GM18861 (cell line): ENCODE measurements around the gene TMEM63C.
"Not testable (repeated sequence)": the region's sequence is repeated elsewhere in the genome, so short reads cannot be mapped to it uniquely, and the experiment has no call there.

Source experiments
- ATAC-seq: cut with Tn5 transposase; IDR thresholded peaks from one replicate; pipeline ENCODE4 v1.9.1; 2021; ENCODE audit not compliant: unreplicated experiment

Gene TMEM63C

DNA sequence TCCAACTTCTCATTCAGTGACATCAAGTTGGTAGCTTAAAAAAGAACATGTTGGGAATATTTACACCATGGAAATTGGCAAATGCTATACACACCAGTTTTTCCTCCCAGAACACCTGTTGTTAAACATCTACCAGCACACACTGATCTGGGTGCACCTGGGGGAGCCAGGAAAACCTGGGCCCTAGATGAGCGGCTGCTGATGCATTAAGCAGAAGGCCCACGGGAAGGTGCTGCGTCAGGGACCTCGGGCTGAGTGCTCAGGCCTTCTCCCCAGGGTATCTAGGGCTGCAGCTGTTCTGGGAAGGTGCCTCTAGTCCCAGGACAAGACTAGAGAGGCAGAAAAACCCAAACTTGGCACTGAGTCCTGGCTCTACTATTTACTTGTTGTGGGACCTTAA is 92.2 kb downstream of the TMEM63C start:
- no peak for ATAC-seq

DNA sequence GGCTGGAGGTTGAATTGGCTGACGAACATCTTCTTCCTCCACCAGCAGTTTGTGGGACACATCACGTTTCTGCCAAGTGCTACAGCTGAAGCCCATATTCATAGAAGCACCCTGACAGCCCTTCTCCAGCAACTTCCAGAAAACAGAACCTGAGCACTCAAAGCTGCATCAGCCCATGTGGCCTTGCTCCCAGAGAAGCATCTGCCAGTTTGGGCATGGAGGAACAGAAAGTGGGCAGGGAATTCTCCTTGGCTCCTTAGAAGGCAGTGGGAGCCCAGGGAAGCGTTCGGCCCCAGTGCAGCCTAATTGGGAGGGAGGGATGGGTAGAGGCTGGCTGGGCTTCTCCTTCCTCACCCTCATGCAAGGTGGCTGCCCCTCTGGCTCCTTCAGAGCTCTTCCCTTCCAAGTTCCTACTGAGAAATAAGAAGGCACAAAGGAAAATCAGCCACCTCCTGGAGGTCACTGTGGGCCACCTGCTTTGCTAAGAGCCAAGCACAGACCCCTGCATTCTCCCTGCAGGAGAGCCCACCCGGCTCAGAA is 93.5 kb downstream of the TMEM63C start:
- no peak for ATAC-seq

DNA sequence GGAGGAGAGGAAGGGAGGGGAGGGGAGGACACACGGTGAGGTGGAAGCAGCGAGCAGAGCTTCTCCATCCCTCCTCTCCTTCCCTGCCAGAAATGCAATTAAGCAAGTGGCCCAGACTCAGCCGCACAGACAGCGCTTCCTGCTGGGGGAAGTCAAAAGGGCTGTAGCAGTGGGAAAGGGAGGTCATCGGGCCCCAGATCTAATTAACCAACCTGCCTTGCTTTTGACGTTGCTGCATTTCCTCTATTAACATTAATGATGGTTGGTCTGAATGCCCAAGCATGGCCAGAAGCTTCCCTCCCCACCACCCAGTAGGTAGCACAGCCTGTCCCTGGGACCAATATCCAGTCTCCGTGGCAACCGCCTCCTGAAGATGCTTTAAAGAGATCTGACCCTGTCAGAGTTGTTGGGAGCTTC is 94.0 kb downstream of the TMEM63C start:
- ATAC-seq, result no peak

DNA sequence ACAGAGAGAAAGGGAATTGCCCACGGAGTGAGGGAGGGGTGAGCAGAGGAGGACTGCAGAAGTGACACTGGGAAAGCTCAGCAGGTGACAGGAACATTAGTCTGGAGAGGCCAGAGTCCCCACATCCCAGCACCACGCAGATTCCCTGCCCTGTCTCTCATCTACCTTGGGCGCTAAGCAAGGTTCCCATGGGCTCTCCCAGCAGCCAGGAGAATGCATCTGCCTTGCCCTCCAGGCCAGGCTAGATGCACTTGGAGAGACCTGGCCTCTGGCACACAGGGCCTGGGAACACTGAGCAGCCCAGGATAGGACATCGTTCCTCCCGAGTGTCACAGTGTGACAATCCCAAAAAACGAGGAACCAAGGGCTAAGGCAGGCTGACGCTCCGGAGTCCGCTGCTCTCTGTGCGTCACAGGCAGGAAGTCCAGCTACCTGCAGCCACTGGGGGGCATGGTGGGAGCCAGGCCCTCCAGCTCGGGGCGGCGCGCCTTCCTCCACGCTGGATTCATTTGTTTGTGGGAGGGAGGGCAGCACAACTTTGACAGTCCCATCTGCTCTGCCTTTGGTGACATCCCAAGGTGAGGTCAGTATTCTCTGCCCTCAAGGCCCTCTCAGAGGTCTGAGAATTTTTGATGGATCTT is 94.8 kb downstream of the TMEM63C start:
- ATAC-seq, result no peak

DNA sequence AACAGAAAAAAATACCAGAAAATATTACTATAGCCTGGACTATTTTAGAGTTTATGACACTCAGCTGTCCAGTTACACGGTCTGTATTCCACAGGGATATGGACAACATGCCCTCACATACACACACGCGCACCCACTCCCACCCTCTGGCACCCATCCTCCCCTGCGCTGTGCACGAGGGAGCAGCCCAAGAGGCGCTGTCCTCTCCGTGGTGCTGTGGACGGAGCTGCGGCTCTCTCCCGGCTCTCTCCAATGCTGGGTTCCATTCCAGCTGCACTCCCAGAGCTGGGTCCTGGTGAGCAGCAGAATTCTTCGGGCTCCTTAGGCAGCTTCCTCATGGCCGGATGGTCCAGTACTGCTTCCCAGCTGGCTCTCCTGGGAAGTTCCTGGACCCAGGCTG is 95.4 kb downstream of the TMEM63C start:
- ATAC-seq, result no peak

DNA sequence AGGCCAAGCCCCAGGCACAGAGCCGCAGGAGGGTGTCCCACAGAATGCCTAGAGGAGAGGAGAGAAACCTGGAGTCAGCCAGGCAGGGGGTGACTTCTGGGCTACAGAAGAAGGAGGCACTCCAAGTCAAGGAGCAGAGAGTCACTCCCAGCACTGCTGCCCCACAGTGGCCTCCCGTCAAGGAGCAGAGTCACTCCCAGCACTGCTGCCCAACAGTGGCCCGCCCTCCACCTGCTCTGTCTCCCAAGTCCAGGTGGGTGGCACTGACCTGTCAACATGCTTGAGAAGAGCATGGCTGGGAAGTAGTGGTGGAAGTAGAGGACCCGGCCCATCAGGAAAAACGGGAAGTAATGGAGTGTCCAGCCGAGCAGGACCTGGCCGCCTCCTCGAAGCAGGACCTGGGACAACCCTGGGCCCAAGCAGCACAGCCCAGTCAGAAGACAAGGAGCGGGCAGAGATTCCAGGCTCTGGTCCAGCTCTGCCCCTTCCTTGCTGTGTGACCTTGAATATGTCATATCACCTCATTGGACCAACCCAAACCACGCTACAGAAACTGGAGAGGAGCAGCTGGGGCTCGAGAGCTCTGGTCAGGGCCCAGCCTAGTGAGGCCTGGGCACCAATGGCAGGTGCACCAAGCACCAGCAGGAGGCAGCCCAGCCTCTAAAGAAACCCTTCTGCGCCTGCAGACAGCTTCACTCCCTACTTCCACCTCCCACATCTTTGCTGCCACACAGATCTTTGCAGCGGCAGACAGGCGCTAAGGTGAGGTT is 97.0 kb downstream of the TMEM63C start:
- no peak for ATAC-seq

DNA sequence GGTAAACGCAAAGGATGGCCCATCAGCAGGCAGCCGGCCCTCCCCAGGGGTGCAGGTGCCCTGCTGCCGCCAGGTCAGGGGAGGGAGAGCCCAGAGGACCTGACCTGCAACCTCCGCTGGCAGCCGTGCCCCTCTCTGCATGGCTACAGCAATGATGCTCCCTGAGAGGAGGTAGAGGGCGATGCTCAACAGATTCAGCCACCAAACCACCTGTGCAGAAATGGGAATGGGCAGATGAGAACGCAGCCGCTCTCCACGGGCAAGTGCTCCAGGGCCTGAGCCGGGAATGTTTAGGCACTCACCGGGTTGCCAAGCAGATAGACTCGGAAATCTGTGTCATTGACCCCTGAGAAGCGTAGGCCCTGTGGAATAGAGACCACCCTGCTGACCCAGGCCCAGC is 98.1 kb downstream of the TMEM63C start:
- no peak for ATAC-seq

DNA sequence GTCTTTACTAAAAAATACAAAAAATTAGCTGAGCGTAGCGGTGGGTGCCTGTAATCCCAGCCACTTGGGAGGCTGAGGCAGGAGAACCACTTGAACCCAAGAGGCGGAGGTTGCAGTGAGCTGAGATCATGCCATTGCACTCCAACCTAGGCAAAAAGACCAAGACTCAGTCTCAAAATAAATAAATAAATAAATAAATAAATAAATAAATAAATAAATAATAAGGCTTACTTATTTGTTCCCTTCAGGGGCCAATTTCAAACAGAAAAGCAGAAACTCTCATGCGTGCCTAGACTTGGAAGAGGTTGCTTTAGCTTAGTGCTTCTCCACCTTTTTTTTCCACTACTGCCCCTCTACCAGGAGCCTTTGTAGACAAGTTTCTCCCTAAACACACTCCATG is 99.3 kb downstream of the TMEM63C start:
- not testable (repeated sequence) for ATAC-seq

DNA sequence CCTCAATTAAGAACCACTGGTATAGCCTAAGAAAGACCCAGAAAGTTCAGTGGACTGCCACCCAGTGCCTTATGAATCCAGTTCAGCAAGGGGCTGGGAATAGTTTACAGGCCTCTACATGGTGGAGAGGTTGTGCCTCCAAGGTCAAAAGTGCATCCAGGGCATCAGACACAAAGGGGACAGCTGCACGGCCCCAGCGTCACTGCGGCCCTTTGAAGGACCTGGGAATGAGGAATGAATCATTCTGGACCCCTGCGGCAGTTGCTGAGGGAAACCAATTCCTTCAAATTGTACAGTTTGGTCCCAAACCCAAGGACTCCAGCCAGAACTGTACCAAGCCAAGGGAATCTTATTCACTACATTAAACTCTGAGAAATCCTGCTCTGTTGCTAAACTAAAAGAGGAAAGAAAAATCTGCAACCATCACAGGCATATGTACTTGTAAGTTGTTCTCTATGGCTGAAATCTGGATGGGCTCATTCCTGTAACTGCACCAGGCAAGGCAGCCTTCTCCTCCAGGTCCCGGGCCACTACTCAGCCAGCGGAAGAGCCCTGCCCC is 100.3 kb downstream of the TMEM63C start:
- ATAC-seq, result no peak

DNA sequence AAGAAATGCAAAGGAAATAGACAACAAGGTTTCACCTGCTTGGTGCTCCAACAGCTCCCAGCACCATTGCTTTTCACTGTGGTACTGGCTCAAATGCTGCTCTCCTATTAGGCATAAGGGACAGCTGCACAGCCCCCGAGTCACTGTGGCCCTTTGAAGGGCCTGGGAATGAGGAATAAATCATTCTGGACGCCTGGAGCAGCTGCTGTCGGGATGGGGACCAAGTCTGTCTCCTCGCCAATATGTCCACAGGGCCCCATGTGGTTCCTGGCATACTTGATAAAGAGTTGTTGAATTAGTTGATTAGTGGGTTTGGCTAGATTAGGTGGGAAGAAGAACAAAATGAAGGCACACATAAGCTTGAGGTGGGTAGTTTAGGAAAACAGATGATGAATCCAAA is 102.5 kb downstream of the TMEM63C start:
- ATAC-seq, result no peak

DNA sequence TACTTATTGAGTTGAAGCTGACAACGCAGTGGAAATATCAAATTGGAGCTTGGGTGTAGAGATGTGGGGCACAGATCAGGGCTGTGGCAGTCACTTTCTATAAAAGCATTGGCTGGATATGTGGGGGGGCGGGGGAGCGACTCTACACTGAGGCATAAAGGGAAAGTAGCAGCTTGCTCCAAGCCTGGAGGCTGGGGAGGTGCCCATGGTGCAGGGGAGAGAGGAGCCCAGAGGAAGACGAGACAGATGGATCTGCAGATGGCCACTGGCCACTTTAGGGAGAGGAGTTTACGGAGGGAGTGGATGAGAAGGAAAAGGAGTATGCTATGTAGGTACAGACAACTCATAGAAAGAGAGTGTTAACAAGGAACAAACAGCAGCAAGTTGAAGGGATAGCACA is 102.9 kb downstream of the TMEM63C start:
- ATAC-seq, result no peak

DNA sequence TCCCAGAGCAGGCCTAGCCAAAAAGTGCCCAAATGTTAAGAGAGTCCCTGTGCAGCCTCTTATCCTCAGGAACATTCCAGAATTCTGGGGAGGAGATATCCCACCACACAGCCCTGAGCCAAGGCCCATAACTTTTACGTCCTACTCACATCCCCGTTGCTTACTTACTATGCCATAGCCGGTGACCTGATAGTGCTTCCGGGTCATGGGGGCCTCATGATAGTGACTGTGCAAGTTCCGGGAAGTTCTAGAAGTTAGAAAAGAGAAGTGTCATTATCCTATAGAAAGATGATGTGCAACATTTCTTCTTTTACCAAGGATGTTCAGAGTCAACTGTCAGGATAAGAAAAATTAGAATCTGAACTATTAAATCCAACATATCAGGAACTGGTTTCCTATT is 105.0 kb downstream of the TMEM63C start:
- no peak for ATAC-seq

DNA sequence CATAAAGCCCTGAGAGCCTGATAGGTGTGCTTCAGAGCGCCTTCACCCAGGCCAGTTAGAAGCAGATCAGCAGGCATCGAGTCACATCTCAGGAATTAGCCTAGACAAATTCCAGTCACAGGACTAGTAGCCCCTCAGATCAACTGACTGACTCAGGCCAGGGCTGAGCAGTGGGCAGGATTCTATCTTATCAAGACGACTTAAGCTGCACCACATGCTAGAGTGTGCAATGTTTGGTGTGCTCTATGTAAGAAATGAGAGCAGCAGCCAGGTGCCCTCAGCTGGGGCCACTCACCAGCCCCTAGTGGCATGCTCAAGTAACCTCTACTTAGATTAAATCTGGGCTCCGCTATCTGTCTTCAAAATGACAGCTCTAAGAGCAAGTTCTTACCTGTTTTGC is 109.1 kb downstream of the TMEM63C start:
- ATAC-seq, result no peak

DNA sequence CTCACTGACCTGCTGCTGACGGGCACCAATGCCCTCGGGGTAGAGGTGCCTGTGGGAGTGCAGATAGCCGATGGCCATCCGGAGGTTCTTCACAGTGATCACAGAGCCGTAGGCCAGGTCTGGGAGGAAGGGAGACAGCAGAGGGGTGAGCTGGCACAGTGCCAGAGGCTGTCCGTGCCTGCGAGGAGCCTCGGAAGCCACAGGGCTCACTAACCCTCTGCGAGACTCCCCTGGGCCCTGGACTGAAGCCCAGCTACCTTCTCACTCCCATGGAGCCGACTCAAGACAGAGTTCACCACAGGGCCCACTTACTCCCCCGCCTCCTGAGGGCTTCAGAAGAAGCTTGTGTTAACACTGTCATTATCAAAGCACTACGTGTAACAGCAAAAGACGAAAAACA is 114.6 kb downstream of the TMEM63C start:
- no peak for ATAC-seq

DNA sequence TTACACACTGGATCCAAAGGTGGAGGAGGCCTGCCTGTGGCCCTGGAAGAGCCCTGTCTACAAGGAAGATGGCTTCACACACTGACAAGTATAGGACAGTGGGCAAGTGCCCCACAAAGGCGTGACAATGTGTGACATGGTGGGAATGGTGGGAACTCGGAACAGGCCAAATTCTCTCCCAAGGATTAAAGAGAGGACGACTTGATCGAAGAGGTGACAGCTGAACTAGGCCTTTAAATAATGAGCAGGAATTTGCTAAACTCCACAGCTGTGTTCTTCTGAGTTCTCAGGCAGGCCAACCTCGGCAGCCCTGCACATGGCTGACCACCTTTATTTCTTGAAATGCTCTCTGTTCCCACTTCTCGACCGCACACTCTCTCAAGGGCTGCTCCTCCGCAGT is 115.3 kb downstream of the TMEM63C start:
- ATAC-seq, result no peak

DNA sequence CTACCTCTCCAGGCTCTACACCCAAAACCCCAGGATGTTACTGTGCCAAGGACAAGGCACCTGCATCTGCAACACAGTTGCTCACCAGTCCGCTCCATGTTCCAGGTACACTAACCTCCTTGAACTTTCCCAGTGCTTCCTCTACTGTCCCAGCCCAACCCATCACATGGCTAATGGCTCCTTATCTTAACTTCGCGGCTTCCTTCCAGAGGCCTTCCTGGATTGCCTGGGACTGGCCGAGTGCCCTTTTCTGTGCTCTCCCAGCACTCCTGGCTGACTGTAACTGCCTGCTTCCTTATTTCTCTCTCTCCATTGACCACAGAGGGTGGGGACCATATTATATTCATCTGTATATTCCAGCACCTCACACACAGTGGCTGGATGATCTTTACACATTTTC is 118.2 kb downstream of the TMEM63C start:
- ATAC-seq, result no peak

DNA sequence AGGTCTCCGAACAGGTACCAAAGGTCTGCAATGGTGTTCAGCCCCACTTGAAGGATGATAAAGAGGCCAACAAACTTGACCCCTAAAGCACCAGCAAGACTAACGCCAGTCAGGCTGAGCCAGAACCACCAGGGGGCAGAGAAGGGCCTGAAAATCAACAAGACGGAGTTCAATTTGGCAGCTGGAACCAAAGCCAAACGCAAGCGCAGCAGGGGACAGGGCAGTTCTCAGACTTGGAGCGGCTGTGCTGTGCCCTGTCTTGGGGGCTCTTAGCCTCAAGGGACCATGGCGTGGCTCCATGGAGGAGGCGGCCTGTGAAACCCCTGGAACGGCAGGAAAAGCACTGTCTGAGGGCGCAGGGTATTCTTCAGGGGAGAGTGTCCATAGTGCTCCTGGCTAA is 119.5 kb downstream of the TMEM63C start:
- ATAC-seq, result no peak

DNA sequence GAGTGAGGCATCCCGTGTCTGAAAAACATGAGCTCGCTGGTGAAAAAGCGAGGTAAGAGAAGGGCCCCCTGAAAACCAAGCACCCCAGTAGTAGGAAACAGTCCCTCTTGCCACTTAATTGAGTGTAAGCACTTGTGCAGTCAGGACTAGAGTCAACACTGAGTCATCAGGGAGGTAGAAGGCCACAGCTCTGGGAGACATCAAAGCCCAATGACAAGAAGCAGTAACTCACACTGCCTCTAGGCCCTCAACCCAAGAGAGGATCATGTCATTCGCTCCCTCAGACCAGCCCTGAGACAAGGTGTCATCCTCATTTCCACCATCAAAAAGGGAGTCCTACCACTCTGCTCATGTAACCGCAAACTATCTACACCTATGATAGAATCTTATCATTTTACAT is 121.3 kb downstream of the TMEM63C start:
- ATAC-seq, result no peak

DNA sequence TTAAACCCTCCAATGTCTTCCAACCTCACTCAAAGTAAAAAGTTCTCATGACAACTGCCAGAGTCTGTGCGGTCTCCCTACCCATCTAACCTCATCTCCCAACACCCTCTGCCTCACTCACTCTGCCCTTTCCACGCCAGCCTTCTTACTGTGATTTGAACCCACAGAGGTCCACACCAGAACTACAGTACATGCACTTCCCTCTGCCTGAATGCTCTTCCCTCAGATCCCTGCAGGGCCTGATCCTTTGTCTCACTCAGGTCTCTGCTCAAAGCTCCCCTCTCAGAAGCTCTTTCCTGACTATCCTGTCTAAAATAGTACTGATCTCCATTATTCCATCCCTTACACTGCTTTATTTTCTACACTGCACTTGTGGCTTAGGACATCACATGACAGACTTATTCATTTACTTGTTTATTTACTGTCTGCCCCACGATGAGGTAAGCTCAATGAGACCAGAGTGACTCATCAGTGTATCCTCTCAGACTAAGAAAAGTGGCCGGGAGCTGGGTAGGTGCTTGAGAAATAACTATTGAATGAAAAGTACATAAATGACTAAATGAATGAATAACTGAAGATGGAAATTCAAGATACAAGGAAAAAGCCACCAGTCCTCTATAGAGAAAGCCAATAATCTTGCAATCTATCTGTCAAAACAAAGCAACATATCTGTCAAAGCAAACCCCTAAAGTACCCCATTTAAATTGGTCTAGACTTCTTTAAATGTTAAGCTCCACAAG is 122.0 kb downstream of the TMEM63C start:
- peak; percentile 60 for ATAC-seq

DNA sequence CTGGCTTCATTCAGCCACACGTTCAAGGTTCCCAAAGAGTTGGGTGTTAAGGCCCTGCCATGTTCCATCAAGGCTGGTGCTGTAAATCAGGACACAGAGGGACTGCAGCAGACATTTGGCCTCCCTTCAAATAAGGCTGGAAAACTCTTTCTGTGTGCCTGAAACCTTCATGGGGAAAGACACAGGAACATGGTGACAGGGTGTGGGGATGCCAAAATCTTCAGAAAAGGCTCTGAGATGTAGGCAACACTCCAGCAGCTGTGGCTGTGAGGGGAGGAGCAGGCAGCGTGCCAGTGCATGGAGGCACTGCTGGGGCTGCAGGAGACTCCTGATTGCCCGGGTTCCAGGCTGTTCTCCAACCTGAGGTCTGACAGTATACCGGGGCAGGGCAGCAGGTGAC is 124.1 kb downstream of the TMEM63C start:
- no peak for ATAC-seq

DNA sequence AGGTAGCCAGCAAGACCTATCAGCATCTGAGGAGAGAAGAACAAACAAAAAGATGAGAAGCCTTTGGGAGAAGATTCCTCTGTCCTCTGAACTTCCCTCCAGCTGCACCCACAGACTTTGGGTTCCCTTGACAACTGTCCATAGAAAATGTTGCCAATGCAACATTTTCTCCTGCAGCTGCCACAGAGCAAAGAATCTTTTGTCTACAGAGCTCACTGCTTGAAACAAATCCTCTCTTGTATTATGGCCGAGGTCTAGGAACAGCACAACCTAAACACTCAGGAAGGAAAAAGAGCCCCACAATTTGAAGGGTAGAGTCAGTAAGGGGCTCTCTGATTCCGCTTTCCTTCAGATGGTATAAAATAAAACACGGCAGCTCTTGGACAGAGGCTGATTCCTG is 124.8 kb downstream of the TMEM63C start:
- no peak for ATAC-seq
